Spleen (tissue), 11 donors: ENCODE results near the gene NTRK2. TPM values are rescaled to one million over a fixed set of nuclear protein-coding genes. Genes with fewer than 3 reads are reported as not detected.

Experiments
- DNase-seq: peaks from one replicate; pipeline ENCODE4 v3.0.0-alpha.2; 2020
- H3K27ac ChIP-seq, 8 donors: fragments of 200-600 bp; sonication (generic) in 7 of 8; 1 replicate in 4 of 8; 2 replicates in 4 of 8; pipeline versions ENCODE4 v1.5.0 to v1.8.0; 2016 to 2021; ENCODE audit warnings: inconsistent platforms in 4 of 8, mild to moderate bottlenecking in 4 of 8, moderate library complexity in 1 of 8
- H3K27me3 ChIP-seq, 7 donors: fragments of 200-600 bp; sonication (generic) in 6 of 7; replicated peaks in 1 of 7; 1 replicate in 4 of 7; 2 replicates in 3 of 7; pipeline versions ENCODE4 v1.5.0 to v1.8.0; 2016 to 2021; ENCODE audit warnings: inconsistent platforms in 3 of 7, mild to moderate bottlenecking in 1 of 7
- H3K36me3 ChIP-seq, 6 donors: fragments of 200-600 bp; sonication (generic) in 5 of 6; 1 replicate in 4 of 6; 2 replicates in 2 of 6; pipeline versions ENCODE4 v1.5.0 to v1.8.0; 2016 to 2021; ENCODE audit warnings: inconsistent platforms in 2 of 6
- H3K4me1 ChIP-seq, 6 donors: fragments of 200-600 bp; sonication (generic) in 5 of 6; 1 replicate in 3 of 6; 2 replicates in 3 of 6; pipeline versions ENCODE4 v1.5.0 to v1.8.0; 2016 to 2021; ENCODE audit warnings: inconsistent platforms in 3 of 6
- H3K4me3 ChIP-seq, 8 donors: fragments of 200-600 bp; sonication (generic) in 7 of 8; 1 replicate in 4 of 8; 2 replicates in 4 of 8; pipeline versions ENCODE4 v1.5.0 to v1.8.0; 2016 to 2021; ENCODE audit warnings: inconsistent platforms in 4 of 8, mild to moderate bottlenecking in 4 of 8, moderate library complexity in 2 of 8
- H3K9me3 ChIP-seq, 8 donors: fragments of 200-600 bp; sonication (generic) in 7 of 8; 1 replicate in 4 of 8; 2 replicates in 4 of 8; pipeline versions ENCODE4 v1.5.0 to v1.8.0; 2016 to 2021; ENCODE audit warnings: inconsistent platforms in 4 of 8
- CTCF ChIP-seq, 11 experiments: fragments of 200-600 bp in 7 of 11; fragments of 450-650 bp in 4 of 11; sonication (generic) in 4 of 11; IDR thresholded peaks in 8 of 11; conservative IDR thresholded peaks in 3 of 11; 1 replicate in 7 of 11; 2 replicates in 4 of 11; pipeline versions ENCODE4 v1.4.0 to v1.8.0; 2016 to 2021; ENCODE audit warnings: antibody characterized with exemption in 11 of 11, inconsistent platforms in 4 of 11, mild to moderate bottlenecking in 1 of 11
- POLR2A ChIP-seq, 3 donors: fragments of 450-650 bp; IDR thresholded peaks; one replicate each; pipeline ENCODE4 v1.5.1; 2017; ENCODE audit warnings: antibody characterized with exemption in 3 of 3, mild to moderate bottlenecking in 1 of 3
- POLR2AphosphoS5 ChIP-seq, 3 donors: sonication (generic); formaldehyde crosslinking; IDR thresholded peaks; one replicate each; pipeline ENCODE4 v1.5.1; 2017; ENCODE audit warnings: antibody characterized with exemption in 3 of 3
- WGBS, 5 donors: extraction: QIAGEN DNeasy Blood & Tissue Kit in 3 of 5; methylation state at CpG; one replicate each; pipeline versions ENCODE4 v1.1.5 to v1.1.7; 2013 to 2018; 5-methylcytosine and 5-hydroxymethylcytosine counted together
- intact Hi-C: fragments of 100-400 bp; cut with DNase I; formaldehyde crosslinking; loops from one replicate; pipeline ENCODE4 v1.15.0; 2023; ENCODE audit warnings: low total_unique reads
- polyA plus RNA-seq, 3 donors: library from polyadenylated mRNA; stranded (reverse); fragments of 200-250 nt; gene quantifications; one replicate each; pipeline ENCODE4 v1.2.1, GENCODE V29; 2013
- total RNA-seq, 7 donors: library from RNA; depleted of rRNA in 3 of 7; stranded (reverse); fragments of >200 nt in 3 of 7; fragmentation: NEBNext Ultra II Directional in 4 of 7; extraction: Animal tissue kit (Norgen Biotek cat#: 25700) in 4 of 7; gene quantifications; one replicate each; pipeline versions ENCODE4 v1.1.0 to v1.2.1, GENCODE V29; 2016 to 2021
- donor health status: healthy with polysubstance abuse.
- donor health status: DM: no; HTN: no; CAD: no; lungs with moderate emphysema.
- donor health status: DM: no; HTN: no; CAD: no.
- donor health status: Bipolar disorder and iron deficiency.
- donor health status: healthy.
- donor health status: DM: no; HTN: no; CAD: no.
- donor health status: DM: yes; HTN: yes; CAD: no.

Gene NTRK2
- total and polyA plus RNA-seq, 10 donors: 0.63 to 22.7 (median 8.9) TPM

- Histone ChIP-seq H3K36me3 (no peaks in the 10 kb centered on the region), H3K4me1 (no peaks in the 10 kb centered on the region), H3K9me3 (no peaks in the 10 kb centered on the region), H3K27me3 (no peaks in the 10 kb centered on the region), H3K27ac (no peak overlapping the region), H3K4me3 (no peak overlapping the region)
- TF ChIP-seq POLR2AphosphoS5 (IDR thresholded peaks at IDR 0.05) (no peak), CTCF (IDR thresholded peaks at IDR 0.05 in 8 of 11, conservative IDR thresholded peaks at IDR 0.05 in 3 of 11) (no peak), POLR2A (IDR thresholded peaks at IDR 0.05) (no peak)
- intact Hi-C loops: no loop called here
- no peak for DNase-seq
- WGBS, 5 donors: 73 to 82% (median 79%) methylated on average over 4 of the region's 4 CpGs
Observed at GRCh38 chr9:84811072-84811750, 141.7 kb downstream of the NTRK2 start.

GRCh38 chr9:84811751-84812074, 142.2 kb downstream of the NTRK2 start:
- Histone ChIP-seq H3K4me3 (no peak overlapping the region), H3K27me3 (no peaks in the 10 kb centered on the region), H3K27ac (no peak overlapping the region), H3K4me1 (no peaks in the 10 kb centered on the region), H3K9me3 (no peaks in the 10 kb centered on the region), H3K36me3 (no peaks in the 10 kb centered on the region)
- no peak for DNase-seq
- TF ChIP-seq POLR2A (IDR thresholded peaks at IDR 0.05) (no peak), POLR2AphosphoS5 (IDR thresholded peaks at IDR 0.05) (no peak), CTCF (IDR thresholded peaks at IDR 0.05 in 8 of 11, conservative IDR thresholded peaks at IDR 0.05 in 3 of 11) (no peak)
- intact Hi-C loops: no loop called here
- WGBS, 5 donors: 50 to 94% (median 84%) methylated on average over 1 of the region's 1 CpG

GRCh38 chr9:84812355-84812754, 142.8 kb downstream of the NTRK2 start:
- Histone ChIP-seq H3K4me1 (no peaks in the 10 kb centered on the region), H3K27ac (no peak overlapping the region), H3K36me3 (no peaks in the 10 kb centered on the region), H3K9me3 (no peaks in the 10 kb centered on the region), H3K4me3 (no peak overlapping the region), H3K27me3 (no peaks in the 10 kb centered on the region)
- DNase-seq: no peak
- no peak for TF ChIP-seq CTCF (IDR thresholded peaks at IDR 0.05 in 8 of 11, conservative IDR thresholded peaks at IDR 0.05 in 3 of 11)
- no peak for TF ChIP-seq POLR2A (IDR thresholded peaks at IDR 0.05)
- TF ChIP-seq POLR2AphosphoS5 (IDR thresholded peaks at IDR 0.05): no peak
- WGBS, 5 donors: 90 to 94% (median 91%) methylated on average over 5 of the region's 5 CpGs
- intact Hi-C loops: no loop called here

GRCh38 chr9:84812847-84813246, 143.3 kb downstream of the NTRK2 start:
- intact Hi-C loops: no loop called here
- TF ChIP-seq POLR2AphosphoS5 (IDR thresholded peaks at IDR 0.05): no peak
- TF ChIP-seq POLR2A (IDR thresholded peaks at IDR 0.05): no peak
- TF ChIP-seq CTCF (IDR thresholded peaks at IDR 0.05 in 8 of 11, conservative IDR thresholded peaks at IDR 0.05 in 3 of 11): no peak

More at GRCh38 chr9:84812847-84813246, 143.3 kb downstream of the NTRK2 start:
- Histone ChIP-seq H3K4me3 (no peak overlapping the region), H3K27me3 (no peaks in the 10 kb centered on the region), H3K4me1 (no peaks in the 10 kb centered on the region), H3K9me3 (no peaks in the 10 kb centered on the region), H3K27ac (no peak overlapping the region), H3K36me3 (no peaks in the 10 kb centered on the region)
- no peak for DNase-seq
- WGBS, 5 donors: 76 to 81% (median 78%) methylated on average over 3 of the region's 3 CpGs
